GM19238 (cell line): ENCODE data around the gene KMT2B.
A peak's percentile ranks its signal among the peaks of the same experiment; 100 is the strongest.

Source experiments
- DNase-seq: peaks from one replicate; pipeline ENCODE4 v3.0.0; 2011; ENCODE audit warnings: low spot score; ENCODE audit not compliant: insufficient read length

KMT2B gene

GRCh38 chr19:35725216-35725861 lies 7.5 kb downstream of the KMT2B start:
- DNase-seq, result no peak

- DNase-seq, result no peak
Measured at GRCh38 chr19:35727053-35727955, 9.5 kb downstream of the KMT2B start.

DNA sequence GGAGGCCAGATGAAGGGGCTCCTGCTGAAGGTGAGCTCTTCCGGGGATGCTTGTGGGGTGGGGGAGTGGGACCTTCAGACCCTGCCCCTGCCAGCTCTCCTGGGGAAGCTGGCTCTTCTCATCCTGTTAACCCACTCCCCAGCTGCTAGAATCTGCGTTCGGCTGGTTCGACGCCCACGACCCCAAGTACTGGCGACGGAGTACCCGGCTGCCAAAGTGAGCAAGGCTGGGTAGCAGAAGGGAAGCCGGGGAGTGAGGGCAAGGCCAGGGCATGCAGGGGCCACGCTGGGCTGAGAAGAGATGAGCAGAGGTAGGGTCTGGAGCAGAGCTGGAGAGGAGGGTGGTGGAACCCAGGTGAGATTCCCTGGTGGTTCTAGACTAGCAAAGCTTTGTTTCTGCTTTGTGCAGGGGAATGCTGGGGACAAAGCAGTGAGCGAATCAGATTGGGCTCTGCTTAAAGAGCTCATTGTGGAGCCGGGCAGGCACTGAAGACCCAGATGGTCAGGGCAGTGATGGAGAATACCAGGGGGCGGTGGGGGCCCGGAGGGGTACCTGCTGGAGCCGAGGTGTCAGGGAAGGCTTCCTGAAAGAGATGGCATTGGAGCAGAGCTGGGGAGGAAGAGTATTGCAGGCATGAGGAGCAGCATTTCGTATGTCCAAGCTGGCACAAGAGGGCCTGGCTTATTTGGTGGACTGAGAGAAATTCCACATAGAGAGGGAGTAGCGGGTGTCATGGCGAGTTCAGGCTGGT lies 10.3 kb downstream of the KMT2B start:
- no peak for DNase-seq

DNA sequence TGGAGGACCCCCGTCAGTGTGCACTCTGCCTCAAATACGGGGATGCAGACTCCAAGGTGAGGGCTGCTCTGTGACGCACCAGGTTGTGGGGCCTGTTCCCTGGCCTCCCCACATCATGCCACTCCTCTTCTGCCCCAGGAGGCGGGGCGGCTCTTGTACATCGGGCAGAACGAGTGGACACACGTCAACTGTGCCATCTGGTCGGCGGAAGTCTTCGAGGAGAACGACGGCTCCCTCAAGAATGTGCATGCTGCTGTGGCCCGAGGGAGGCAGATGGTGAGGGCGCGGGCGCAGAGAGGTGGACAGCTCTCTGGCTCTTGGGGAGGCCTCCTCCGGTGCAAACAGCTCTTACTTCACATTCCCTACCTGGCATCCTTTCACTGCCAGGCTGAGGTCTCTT lies 11.2 kb downstream of the KMT2B start:
- DNase-seq, result no peak

DNA sequence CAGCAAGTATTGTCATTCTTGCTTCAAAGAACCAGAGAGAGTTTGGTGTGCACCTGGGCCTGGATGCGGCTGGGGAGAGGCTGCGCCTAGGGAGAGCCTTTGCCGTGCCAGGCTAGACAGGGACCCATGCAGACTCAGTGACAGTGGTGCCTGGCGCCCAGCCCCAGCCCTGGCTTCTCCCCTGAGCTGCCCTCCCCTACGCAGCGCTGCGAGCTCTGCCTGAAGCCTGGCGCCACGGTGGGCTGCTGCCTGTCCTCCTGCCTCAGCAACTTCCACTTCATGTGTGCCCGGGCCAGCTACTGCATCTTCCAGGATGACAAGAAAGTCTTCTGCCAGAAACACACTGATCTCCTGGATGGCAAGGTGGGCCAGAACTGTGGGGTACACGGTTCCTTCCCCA lies 12.0 kb downstream of the KMT2B start:
- DNase-seq, result no peak

DNA sequence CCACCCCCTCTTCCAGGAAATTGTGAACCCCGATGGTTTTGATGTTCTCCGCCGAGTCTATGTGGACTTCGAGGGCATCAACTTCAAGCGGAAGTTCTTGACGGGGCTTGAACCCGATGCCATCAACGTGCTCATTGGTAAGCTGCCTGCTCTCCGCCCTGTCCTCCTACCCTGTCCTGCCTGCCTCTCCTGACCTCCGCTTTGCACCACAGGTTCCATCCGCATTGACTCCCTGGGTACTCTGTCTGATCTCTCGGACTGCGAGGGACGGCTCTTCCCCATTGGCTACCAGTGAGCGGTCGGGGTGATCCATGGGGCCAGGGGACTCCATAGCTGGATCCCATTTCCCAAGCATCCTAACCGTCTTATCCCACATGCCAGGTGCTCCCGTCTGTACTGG lies 12.5 kb downstream of the KMT2B start:
- DNase-seq, result no peak

DNA sequence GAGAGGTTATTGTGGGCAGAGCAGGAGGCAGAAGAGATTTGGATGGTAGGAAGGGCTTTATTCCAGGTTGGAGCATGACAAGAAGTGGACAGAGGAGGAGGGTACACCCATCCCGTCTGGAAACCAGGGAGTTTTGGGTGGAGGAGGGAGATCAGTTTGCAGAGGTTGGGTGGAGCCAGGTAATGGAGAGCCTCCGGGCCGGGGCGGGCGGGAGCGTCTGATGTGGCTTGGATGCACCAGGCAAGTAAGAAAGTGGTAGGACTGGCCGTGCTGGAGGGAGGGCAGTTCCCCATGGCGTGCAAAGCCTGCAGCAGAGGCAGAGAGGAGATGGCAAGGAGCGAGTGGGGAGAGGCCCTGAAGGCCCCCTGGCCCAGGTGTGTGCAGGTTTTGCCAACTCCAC lies 13.6 kb downstream of the KMT2B start:
- DNase-seq, result no peak

- no peak for DNase-seq
Measured at GRCh38 chr19:35731779-35732405, 14.1 kb downstream of the KMT2B start.

GRCh38 chr19:35732540-35733179 lies 14.9 kb downstream of the KMT2B start:
- peak; percentile 1 for DNase-seq

GRCh38 chr19:35733180-35734125 lies 15.7 kb downstream of the KMT2B start:
- peak; percentile 2 for DNase-seq

GRCh38 chr19:35734273-35734672 lies 16.5 kb downstream of the KMT2B start:
- DNase-seq, result no peak

DNA sequence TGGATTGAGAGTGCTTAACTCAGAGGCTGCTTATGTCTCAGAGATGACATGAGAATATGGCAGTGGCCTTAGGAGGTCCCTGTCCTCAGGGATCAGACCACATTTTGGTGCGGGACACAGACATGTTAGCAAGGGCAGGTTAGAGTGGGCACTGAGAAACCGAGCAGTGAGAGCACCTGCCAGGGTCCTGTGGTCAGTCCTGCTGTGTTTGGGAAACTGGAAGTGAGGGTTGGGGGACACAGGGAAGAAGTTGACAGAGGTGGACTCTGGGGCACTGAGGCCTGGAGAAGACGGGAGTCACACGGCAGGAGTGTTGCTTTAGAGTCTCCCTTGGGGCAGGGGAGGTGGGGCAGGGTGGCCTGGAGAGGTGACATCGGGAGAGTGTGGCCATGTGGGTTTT lies 17.1 kb downstream of the KMT2B start:
- no peak for DNase-seq

- DNase-seq, result no peak
Measured at GRCh38 chr19:35736913-35737886, 19.4 kb downstream of the KMT2B start.

DNA sequence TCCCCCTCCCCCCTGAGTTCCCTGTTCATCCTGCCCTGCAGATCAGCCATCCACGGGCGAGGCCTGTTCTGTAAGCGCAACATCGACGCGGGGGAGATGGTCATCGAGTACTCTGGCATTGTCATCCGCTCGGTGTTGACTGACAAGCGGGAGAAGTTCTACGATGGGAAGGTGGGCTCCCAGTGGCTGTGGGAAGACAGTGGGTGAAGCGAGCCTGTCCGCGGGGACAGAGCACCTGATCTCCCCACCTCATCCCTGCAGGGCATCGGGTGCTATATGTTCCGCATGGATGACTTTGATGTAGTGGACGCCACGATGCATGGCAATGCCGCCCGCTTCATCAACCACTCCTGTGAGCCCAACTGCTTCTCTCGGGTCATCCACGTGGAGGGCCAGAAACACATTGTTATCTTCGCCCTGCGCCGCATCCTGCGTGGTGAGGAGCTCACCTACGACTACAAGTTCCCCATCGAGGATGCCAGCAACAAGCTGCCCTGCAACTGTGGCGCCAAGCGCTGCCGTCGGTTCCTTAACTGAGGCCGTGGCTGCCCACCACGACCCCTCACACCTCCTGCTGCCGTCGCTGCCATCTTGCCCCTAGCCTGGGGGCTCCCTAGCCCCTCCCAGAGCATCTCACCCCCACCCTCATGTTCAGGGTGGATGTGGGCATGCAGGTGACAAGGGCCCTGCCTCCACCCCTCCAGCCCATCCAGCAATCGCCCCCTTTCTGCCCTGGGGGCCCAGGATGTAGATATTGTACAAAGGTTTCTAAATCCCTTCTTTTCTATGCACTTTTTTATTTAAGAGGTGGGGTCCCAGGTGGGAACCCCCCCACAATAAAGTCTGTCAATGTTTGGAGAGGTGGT lies 20.5 kb downstream of the KMT2B start:
- DNase-seq, result no peak

- no peak for DNase-seq
Measured at GRCh38 chr19:35738887-35739229, 21.1 kb downstream of the KMT2B start.

GRCh38 chr19:35739275-35740107 lies 21.7 kb downstream of the KMT2B start:
- no peak for DNase-seq

DNA sequence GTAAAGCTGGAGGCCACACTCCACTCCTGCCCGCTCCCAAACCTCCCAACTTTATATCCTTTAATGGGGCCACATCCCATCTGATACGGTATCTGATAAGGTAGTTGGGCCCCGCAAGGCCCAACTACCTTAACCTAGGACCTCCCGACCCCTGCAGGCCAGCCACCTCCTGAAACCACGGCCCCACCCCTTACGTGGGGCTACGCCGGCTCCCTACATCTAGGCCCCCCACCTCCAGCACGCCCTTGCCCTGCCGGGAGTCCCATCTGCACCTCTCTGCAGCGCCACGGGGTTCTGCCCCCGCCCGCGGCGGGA lies 22.3 kb downstream of the KMT2B start:
- peak; percentile 70 for DNase-seq
